Activated CD8-positive, alpha-beta T cell treated with anti-CD3 and anti-CD28 coated beads for 36 hours (primary cell): ENCODE data around the gene GOLGA8K. TPM values are rescaled to one million over a fixed set of nuclear protein-coding genes. Genes with fewer than 3 reads are reported as not detected.
"Not testable (repeated sequence)": the region's sequence is repeated elsewhere in the genome, so short reads cannot be mapped to it uniquely, and the experiment has no call there.

Experiments
- ATAC-seq: fragments of 200-7000 bp; cut with Tn5 transposase; one replicate; pipeline ENCODE4 v1.10.0; 2021; ENCODE audit warnings: mild to moderate bottlenecking, moderate library complexity
- CTCF ChIA-PET: fragments of 350-600 bp; sonication (Branson Sonifier 250); formaldehyde crosslinking; loops from one replicate; lab custom pipeline; 2021; ENCODE audit warnings: antibody characterized with exemption; lab: Charles Lee
- POLR2A ChIA-PET: fragments of 350-600 bp; sonication (Branson Sonifier 250); formaldehyde crosslinking; loops from one replicate; lab custom pipeline; 2021; ENCODE audit warnings: antibody characterized with exemption; lab: Charles Lee
- DNase-seq: peaks from one replicate; pipeline ENCODE4 v3.0.0-alpha.2; 2020
- H3K27ac Mint-ChIP-seq: one replicate; pipeline ENCODE4 v1.8.0; 2021; ENCODE audit warnings: mild to moderate bottlenecking, mixed read lengths
- H3K27me3 Mint-ChIP-seq: one replicate; pipeline ENCODE4 v1.8.0; 2021; ENCODE audit warnings: mixed read lengths
- H3K36me3 Mint-ChIP-seq: one replicate; pipeline ENCODE4 v1.8.0; 2021; ENCODE audit warnings: low read depth, mixed read lengths
- H3K4me1 Mint-ChIP-seq: one replicate; pipeline ENCODE4 v1.8.0; 2021; ENCODE audit warnings: low read depth, mixed read lengths
- H3K4me3 Mint-ChIP-seq: one replicate; pipeline ENCODE4 v1.8.0; 2021; ENCODE audit warnings: mild to moderate bottlenecking, moderate library complexity, mixed read lengths
- H3K9me3 Mint-ChIP-seq: one replicate; pipeline ENCODE4 v1.8.0; 2021; ENCODE audit warnings: mixed read lengths
- intact Hi-C: fragments of 100-400 bp; cut with micrococcal nuclease; formaldehyde crosslinking; loops from one replicate; pipeline ENCODE4 v1.10.0; 2022
- total RNA-seq, 2 experiments: library from RNA; stranded (reverse); gene quantifications; one replicate each; pipeline ENCODE4 v1.2.3, GENCODE V29; 2021

Gene GOLGA8K
- total RNA-seq, 2 experiments from 2014 or later: 0.29 to 0.49 TPM

GRCh38 chr15:32374185-32374584 is 28.9 kb downstream of the GOLGA8K start:
- DNase-seq, H3K36me3 Mint-ChIP-seq, ATAC-seq, H3K27ac Mint-ChIP-seq, POLR2A ChIA-PET, H3K4me1 Mint-ChIP-seq, H3K4me3 Mint-ChIP-seq, intact Hi-C loops, CTCF ChIA-PET, H3K27me3 Mint-ChIP-seq, H3K9me3 Mint-ChIP-seq: not testable (repeated sequence)

GRCh38 chr15:32373707-32374106 is 29.4 kb downstream of the GOLGA8K start:
- H3K4me1 Mint-ChIP-seq, H3K9me3 Mint-ChIP-seq, POLR2A ChIA-PET, H3K27ac Mint-ChIP-seq, H3K27me3 Mint-ChIP-seq, intact Hi-C loops, DNase-seq, H3K4me3 Mint-ChIP-seq, CTCF ChIA-PET, H3K36me3 Mint-ChIP-seq: not testable (repeated sequence)
- ATAC-seq: peak; percentile 61

GRCh38 chr15:32372075-32372474 is 31.0 kb downstream of the GOLGA8K start:
- H3K9me3 Mint-ChIP-seq, ATAC-seq, H3K36me3 Mint-ChIP-seq, DNase-seq, H3K4me1 Mint-ChIP-seq, H3K4me3 Mint-ChIP-seq, intact Hi-C loops, H3K27ac Mint-ChIP-seq, CTCF ChIA-PET, H3K27me3 Mint-ChIP-seq, POLR2A ChIA-PET: not testable (repeated sequence)

GRCh38 chr15:32370526-32370925 is 32.6 kb downstream of the GOLGA8K start:
- H3K27ac Mint-ChIP-seq, CTCF ChIA-PET, ATAC-seq: not testable (repeated sequence)

GRCh38 chr15:32370064-32370463 is 33.0 kb downstream of the GOLGA8K start:
- CTCF ChIA-PET, H3K27ac Mint-ChIP-seq, DNase-seq, ATAC-seq, H3K4me1 Mint-ChIP-seq, H3K36me3 Mint-ChIP-seq, H3K27me3 Mint-ChIP-seq, intact Hi-C loops, H3K9me3 Mint-ChIP-seq, H3K4me3 Mint-ChIP-seq, POLR2A ChIA-PET: not testable (repeated sequence)

More at GRCh38 chr15:32370526-32370925, 32.6 kb downstream of the GOLGA8K start:
- H3K4me1 Mint-ChIP-seq, H3K4me3 Mint-ChIP-seq, H3K36me3 Mint-ChIP-seq, POLR2A ChIA-PET, intact Hi-C loops, H3K9me3 Mint-ChIP-seq, DNase-seq, H3K27me3 Mint-ChIP-seq: not testable (repeated sequence)

GRCh38 chr15:32366492-32366891 is 36.6 kb downstream of the GOLGA8K start:
- CTCF ChIA-PET, POLR2A ChIA-PET, intact Hi-C loops, H3K4me3 Mint-ChIP-seq, ATAC-seq, H3K27me3 Mint-ChIP-seq, H3K9me3 Mint-ChIP-seq, DNase-seq, H3K36me3 Mint-ChIP-seq, H3K4me1 Mint-ChIP-seq, H3K27ac Mint-ChIP-seq: not testable (repeated sequence)

GRCh38 chr15:32365955-32366354 is 37.1 kb downstream of the GOLGA8K start:
- DNase-seq, H3K27me3 Mint-ChIP-seq, POLR2A ChIA-PET, ATAC-seq, H3K36me3 Mint-ChIP-seq, H3K9me3 Mint-ChIP-seq, H3K27ac Mint-ChIP-seq, CTCF ChIA-PET, intact Hi-C loops, H3K4me3 Mint-ChIP-seq, H3K4me1 Mint-ChIP-seq: not testable (repeated sequence)

GRCh38 chr15:32364944-32365343 is 38.1 kb downstream of the GOLGA8K start:
- ATAC-seq: peak; percentile 81
- CTCF ChIA-PET, H3K4me3 Mint-ChIP-seq, H3K4me1 Mint-ChIP-seq, H3K9me3 Mint-ChIP-seq, intact Hi-C loops, DNase-seq, H3K27ac Mint-ChIP-seq, POLR2A ChIA-PET, H3K27me3 Mint-ChIP-seq, H3K36me3 Mint-ChIP-seq: not testable (repeated sequence)

- H3K4me3 Mint-ChIP-seq, H3K36me3 Mint-ChIP-seq, POLR2A ChIA-PET, intact Hi-C loops, DNase-seq, H3K4me1 Mint-ChIP-seq, ATAC-seq, H3K9me3 Mint-ChIP-seq, H3K27ac Mint-ChIP-seq, H3K27me3 Mint-ChIP-seq, CTCF ChIA-PET: not testable (repeated sequence)
These were observed 39.6 kb downstream of the GOLGA8K start for GRCh38 chr15:32363449-32363848.

- CTCF ChIA-PET, H3K27me3 Mint-ChIP-seq, ATAC-seq, intact Hi-C loops, H3K4me3 Mint-ChIP-seq, H3K36me3 Mint-ChIP-seq, H3K27ac Mint-ChIP-seq, POLR2A ChIA-PET, H3K4me1 Mint-ChIP-seq, DNase-seq, H3K9me3 Mint-ChIP-seq: not testable (repeated sequence)
These were observed 41.4 kb downstream of the GOLGA8K start for GRCh38 chr15:32361662-32362061.

- H3K36me3 Mint-ChIP-seq, DNase-seq: not testable (repeated sequence)
These were observed 44.6 kb downstream of the GOLGA8K start for GRCh38 chr15:32358462-32358861.

GRCh38 chr15:32356909-32357308 is 46.2 kb downstream of the GOLGA8K start:
- DNase-seq, H3K4me3 Mint-ChIP-seq, H3K27me3 Mint-ChIP-seq, H3K9me3 Mint-ChIP-seq, H3K27ac Mint-ChIP-seq, H3K36me3 Mint-ChIP-seq, H3K4me1 Mint-ChIP-seq, ATAC-seq, POLR2A ChIA-PET, CTCF ChIA-PET, intact Hi-C loops: not testable (repeated sequence)

More at GRCh38 chr15:32358462-32358861, 44.6 kb downstream of the GOLGA8K start:
- H3K4me1 Mint-ChIP-seq, H3K4me3 Mint-ChIP-seq, intact Hi-C loops, POLR2A ChIA-PET, H3K9me3 Mint-ChIP-seq, H3K27ac Mint-ChIP-seq, H3K27me3 Mint-ChIP-seq, CTCF ChIA-PET: not testable (repeated sequence)
- ATAC-seq: peak; percentile 72

GRCh38 chr15:32352748-32353147 is 50.3 kb downstream of the GOLGA8K start:
- H3K36me3 Mint-ChIP-seq, CTCF ChIA-PET, H3K9me3 Mint-ChIP-seq, POLR2A ChIA-PET, H3K4me3 Mint-ChIP-seq, intact Hi-C loops, DNase-seq, H3K27ac Mint-ChIP-seq, H3K4me1 Mint-ChIP-seq, ATAC-seq, H3K27me3 Mint-ChIP-seq: not testable (repeated sequence)
